Right atrium auricular region (tissue), 2 donors: ENCODE results near the gene PAQR9. TPM values are rescaled to one million over a fixed set of nuclear protein-coding genes. Genes with fewer than 3 reads are reported as not detected.
"Not testable (repeated sequence)": the region's sequence is repeated elsewhere in the genome, so short reads cannot be mapped to it uniquely, and the experiment has no call there.

ENCODE experiments used
- DNase-seq: peaks from one replicate; pipeline ENCODE4 v3.0.0-alpha.2; 2019; ENCODE audit warnings: low spot score
- H3K27ac ChIP-seq, 2 donors: fragments of 200-600 bp; sonication (generic); 1 replicate in 1 of 2; 2 replicates in 1 of 2; pipeline ENCODE4 v1.5.1; 2016 to 2019
- H3K27me3 ChIP-seq, 2 donors: fragments of 200-600 bp; sonication (generic); one replicate each; pipeline versions ENCODE4 v1.5.1 to v1.6.0; 2017 to 2019
- H3K36me3 ChIP-seq: fragments of 200-600 bp; sonication (generic); one replicate; pipeline ENCODE4 v1.5.1; 2016
- H3K4me1 ChIP-seq, 2 donors: fragments of 200-600 bp; sonication (generic); one replicate each; pipeline versions ENCODE4 v1.5.1 to v1.6.0; 2017 to 2019
- H3K4me3 ChIP-seq, 2 donors: fragments of 200-600 bp; sonication (generic); 1 replicate in 1 of 2; 2 replicates in 1 of 2; pipeline ENCODE4 v1.5.1; 2017 to 2019; ENCODE audit warnings: mild to moderate bottlenecking in 1 of 2, moderate library complexity in 1 of 2
- H3K9me3 ChIP-seq, 2 donors: fragments of 200-600 bp; sonication (generic); one replicate each; pipeline ENCODE4 v1.5.1; 2019
- CTCF ChIP-seq, 2 donors: fragments of 200-600 bp; sonication (generic); IDR thresholded peaks; one replicate each; pipeline ENCODE4 v1.5.1; 2019; ENCODE audit warnings: antibody characterized with exemption in 2 of 2
- total RNA-seq, 2 donors: library from RNA; depleted of rRNA; stranded (reverse); fragments of >200 nt; gene quantifications; one replicate each; pipeline ENCODE4 v1.1.0, GENCODE V29; 2016

The PAQR9 gene
- total RNA-seq, 2 donors from 2014 or later, result 5.7 to 23.0 TPM

- no peak for DNase-seq
- no peak overlapping the region for H3K27ac ChIP-seq
- H3K4me1 ChIP-seq, result peaks cover 0 to 29% of the 10 kb centered on the region in 2 donors
- H3K9me3 ChIP-seq, result no peaks in the 10 kb centered on the region
- no peak for TF ChIP-seq CTCF (IDR thresholded peaks at IDR 0.05)
- no peaks in the 10 kb centered on the region for H3K27me3 ChIP-seq
- H3K36me3 ChIP-seq, result no peaks in the 10 kb centered on the region
- no peak overlapping the region for H3K4me3 ChIP-seq
Observed at GRCh38 chr3:142998439-142998838, 35.0 kb upstream of the PAQR9 start.

- H3K27ac ChIP-seq, result no peak overlapping the region
- H3K4me1 ChIP-seq, result peaks cover 0 to 19% of the 10 kb centered on the region in 2 donors
- H3K9me3 ChIP-seq, result no peaks in the 10 kb centered on the region
- no peaks in the 10 kb centered on the region for H3K36me3 ChIP-seq
- no peaks in the 10 kb centered on the region for H3K27me3 ChIP-seq
- DNase-seq, result no peak
- no peak for TF ChIP-seq CTCF (IDR thresholded peaks at IDR 0.05)
- H3K4me3 ChIP-seq, result no peak overlapping the region
Observed at GRCh38 chr3:142997330-142997729, 33.9 kb upstream of the PAQR9 start.

- peak; percentile 57 to 81 for TF ChIP-seq CTCF (IDR thresholded peaks at IDR 0.05)
- Histone ChIP-seq H3K9me3 (no peaks in the 10 kb centered on the region), H3K4me1 (no peaks in the 10 kb centered on the region), H3K4me3 (no peak overlapping the region), H3K36me3 (no peaks in the 10 kb centered on the region), H3K27me3 (no peaks in the 10 kb centered on the region), H3K27ac (no peak overlapping the region)
- peak; percentile 80 for DNase-seq
Observed at GRCh38 chr3:142993958-142994442, 30.5 kb upstream of the PAQR9 start.

- H3K36me3 ChIP-seq, result no peaks in the 10 kb centered on the region
- H3K27ac ChIP-seq, result no peak overlapping the region
- H3K9me3 ChIP-seq, result no peaks in the 10 kb centered on the region
- no peak overlapping the region for H3K4me3 ChIP-seq
- no peak for DNase-seq
- H3K4me1 ChIP-seq, result peaks cover 0 to 6% of the 10 kb centered on the region in 2 donors
- no peaks in the 10 kb centered on the region for H3K27me3 ChIP-seq
- TF ChIP-seq CTCF (IDR thresholded peaks at IDR 0.05), result no peak
Observed at GRCh38 chr3:142992323-142992722, 28.8 kb upstream of the PAQR9 start.

- Histone ChIP-seq H3K27ac (no peak overlapping the region), H3K4me3 (no peak overlapping the region), H3K4me1 (peaks cover 0 to 11% of the 10 kb centered on the region in 2 donors), H3K9me3 (no peaks in the 10 kb centered on the region), H3K36me3 (no peaks in the 10 kb centered on the region), H3K27me3 (no peaks in the 10 kb centered on the region)
- no peak for DNase-seq
- no peak for TF ChIP-seq CTCF (IDR thresholded peaks at IDR 0.05)
Observed at GRCh38 chr3:142990721-142991120, 27.2 kb upstream of the PAQR9 start.

GRCh38 chr3:142988826-142989225 is 25.4 kb upstream of the PAQR9 start:
- not testable (repeated sequence) for H3K36me3 ChIP-seq, H3K9me3 ChIP-seq, DNase-seq, H3K4me3 ChIP-seq, H3K27me3 ChIP-seq, H3K27ac ChIP-seq
- H3K4me1 ChIP-seq, result peaks cover 0 to 11% of the 10 kb centered on the region in 2 donors

- H3K36me3 ChIP-seq, H3K9me3 ChIP-seq, DNase-seq, H3K4me3 ChIP-seq, H3K27me3 ChIP-seq: not testable (repeated sequence)
- Histone ChIP-seq H3K4me1 (peaks cover 0 to 11% of the 10 kb centered on the region in 2 donors), H3K27ac (peak overlapping the region; percentile 36 to 73)
Observed at GRCh38 chr3:142988221-142988620, 24.7 kb upstream of the PAQR9 start.
